ENCODE results near the gene SNTB2. TPM values are rescaled to one million over a fixed set of nuclear protein-coding genes. Genes with fewer than 3 reads are reported as not detected.

SNTB2 gene
- total RNA-seq, 2 experiments from 2014 or later: 23.3 to 25.9 TPM

- Mint-ChIP-seq H3K36me3 (ENCODE audit: low read depth) (peaks cover 9% of the 10 kb centered on the region), H3K9me3 (no peaks in the 10 kb centered on the region), H3K4me1 (no peaks in the 10 kb centered on the region), H3K27me3 (no peaks in the 10 kb centered on the region), H3K4me3 (no peak overlapping the region), H3K27ac (no peak overlapping the region)
- ChIA-PET POLR2A (interaction anchor here (0.6 kb wide), 1 partner anchor 595 kb away, joined by 3 read pairs; no protein-coding TSS in a partner anchor), CTCF (interaction anchor here (0.9 kb wide), 1 partner anchor 152 kb away, joined by 3 read pairs; no protein-coding TSS in a partner anchor)
- no peak for DNase-seq
These were observed 115.3 kb downstream of the SNTB2 start for GRCh38 chr16:69302301-69302700.

GRCh38 chr16:69306031-69306430 lies 119.1 kb downstream of the SNTB2 start:
- ChIA-PET CTCF (no interaction called here), POLR2A (interaction anchor here (0.7 kb wide), 1 partner anchor 174 kb away, joined by 3 read pairs; the partner anchor contains the start of genes CHTF8 and UTP4)
- peaks cover 15% of the 10 kb centered on the region for H3K36me3 Mint-ChIP-seq (ENCODE audit: low read depth)
- no peak for DNase-seq
- no peak overlapping the region for H3K27ac Mint-ChIP-seq
- H3K4me1 Mint-ChIP-seq: peaks cover 10% of the 10 kb centered on the region
- no peaks in the 10 kb centered on the region for H3K9me3 Mint-ChIP-seq
- no peak overlapping the region for H3K4me3 Mint-ChIP-seq
- H3K27me3 Mint-ChIP-seq: no peaks in the 10 kb centered on the region

- ChIA-PET CTCF (interaction anchor here (0.6 kb wide), 1 partner anchor 369 kb away, joined by 3 read pairs; no protein-coding TSS in a partner anchor), POLR2A (no interaction called here)
- no peak overlapping the region for H3K27ac Mint-ChIP-seq
- H3K4me1 Mint-ChIP-seq: peaks cover 12% of the 10 kb centered on the region
- no peak for DNase-seq
- no peak overlapping the region for H3K4me3 Mint-ChIP-seq
- peaks cover 15% of the 10 kb centered on the region for H3K36me3 Mint-ChIP-seq (ENCODE audit: low read depth)
- H3K9me3 Mint-ChIP-seq: no peaks in the 10 kb centered on the region
- no peaks in the 10 kb centered on the region for H3K27me3 Mint-ChIP-seq
These were observed 120.1 kb downstream of the SNTB2 start for GRCh38 chr16:69307091-69307490.

GRCh38 chr16:69307856-69308255 lies 120.9 kb downstream of the SNTB2 start:
- DNase-seq: no peak
- H3K36me3 Mint-ChIP-seq (ENCODE audit: low read depth): peaks cover 17% of the 10 kb centered on the region
- H3K27me3 Mint-ChIP-seq: no peaks in the 10 kb centered on the region
- H3K9me3 Mint-ChIP-seq: no peaks in the 10 kb centered on the region
- H3K4me3 Mint-ChIP-seq: no peak overlapping the region
- H3K4me1 Mint-ChIP-seq: peaks cover 15% of the 10 kb centered on the region
- ChIA-PET CTCF (no interaction called here), POLR2A (no interaction called here)
- no peak overlapping the region for H3K27ac Mint-ChIP-seq

- no peaks in the 10 kb centered on the region for H3K27me3 Mint-ChIP-seq
- H3K9me3 Mint-ChIP-seq: no peaks in the 10 kb centered on the region
- ChIA-PET CTCF (no interaction called here), POLR2A (interaction anchor here (0.9 to 1.2 kb wide), 2 partner anchors 17 to 30 kb away, joined by 3 read pairs; partner anchors contain the start of gene COG8)
- H3K27ac Mint-ChIP-seq: no peak overlapping the region
- peaks cover 27% of the 10 kb centered on the region for H3K36me3 Mint-ChIP-seq (ENCODE audit: low read depth)
- no peak overlapping the region for H3K4me3 Mint-ChIP-seq
- peak; percentile 14 for DNase-seq
- H3K4me1 Mint-ChIP-seq: peaks cover 24% of the 10 kb centered on the region
These were observed 122.4 kb downstream of the SNTB2 start for GRCh38 chr16:69309316-69309715.

- H3K27ac Mint-ChIP-seq: peak within 1 kb of the TSS; percentile 90
- H3K4me1 Mint-ChIP-seq: peaks cover 24% of the 10 kb centered on the region
- H3K36me3 Mint-ChIP-seq (ENCODE audit: low read depth): peaks cover 30% of the 10 kb centered on the region
- DNase-seq: peak; percentile 97
- no peaks in the 10 kb centered on the region for H3K27me3 Mint-ChIP-seq
- peak within 1 kb of the TSS; percentile 94 for H3K4me3 Mint-ChIP-seq
- no peaks in the 10 kb centered on the region for H3K9me3 Mint-ChIP-seq
- POLR2A ChIA-PET: interaction anchor here (0.6 to 3.5 kb wide), 12 partner anchors 10 to 827 kb away, joined by 3 to 16 read pairs (median 4); partner anchors contain the start of genes CHTF8, COG8, NIP7 and PDF
- CTCF ChIA-PET: interaction anchor here (0.6 to 1.2 kb wide), 5 partner anchors 18 to 143 kb away, joined by 3 read pairs; partner anchors contain the start of genes COG8 and PDF
These were observed 123.9 kb downstream of the SNTB2 start, which contains the start of gene VPS4A for GRCh38 chr16:69310653-69311532. TSS of gene VPS4A (plus strand) at chr16:69311350. CDS start at chr16:69311512, 162 bp downstream.

GRCh38 chr16:69311533-69312387 lies 124.8 kb downstream of the SNTB2 start:
- peak overlapping the region; percentile 94 for H3K4me3 Mint-ChIP-seq
- no peaks in the 10 kb centered on the region for H3K27me3 Mint-ChIP-seq
- DNase-seq: peak; percentile 58
- peaks cover 24% of the 10 kb centered on the region for H3K4me1 Mint-ChIP-seq
- no peaks in the 10 kb centered on the region for H3K9me3 Mint-ChIP-seq
- peaks cover 37% of the 10 kb centered on the region for H3K36me3 Mint-ChIP-seq (ENCODE audit: low read depth)
- CTCF ChIA-PET: interaction anchor here (1.0 to 2.1 kb wide), 8 partner anchors 15 to 153 kb away, joined by 3 to 9 read pairs (median 4); partner anchors contain the start of genes COG8 and PDF
- POLR2A ChIA-PET: interaction anchor here (1.3 to 4.6 kb wide), 7 partner anchors 10 to 179 kb away, joined by 4 to 49 read pairs (median 7); partner anchors contain the start of genes CHTF8, COG8, NIP7 and PDF
- peak overlapping the region; percentile 90 for H3K27ac Mint-ChIP-seq

GRCh38 chr16:69313469-69313868 lies 126.5 kb downstream of the SNTB2 start:
- H3K4me3 Mint-ChIP-seq: peak overlapping the region; percentile 47
- no peak for DNase-seq
- H3K36me3 Mint-ChIP-seq (ENCODE audit: low read depth): peaks cover 48% of the 10 kb centered on the region
- CTCF ChIA-PET: interaction anchor here (2.1 kb wide), 1 partner anchor 15 kb away, joined by 6 read pairs; no protein-coding TSS in a partner anchor
- no peak overlapping the region for H3K27ac Mint-ChIP-seq
- no peaks in the 10 kb centered on the region for H3K9me3 Mint-ChIP-seq
- no peaks in the 10 kb centered on the region for H3K27me3 Mint-ChIP-seq
- POLR2A ChIA-PET: interaction anchor here (3.5 to 4.6 kb wide), 2 partner anchors 15 to 126 kb away, joined by 16 to 49 read pairs; partner anchors contain the start of genes PDF and SNTB2
- peaks cover 22% of the 10 kb centered on the region for H3K4me1 Mint-ChIP-seq

GRCh38 chr16:69314534-69314933 lies 127.6 kb downstream of the SNTB2 start:
- DNase-seq: no peak
- POLR2A ChIA-PET: interaction anchor here (1.0 to 4.6 kb wide), 2 partner anchors 9 to 14 kb away, joined by 4 to 49 read pairs; partner anchors contain the start of gene PDF
- Mint-ChIP-seq H3K27me3 (no peaks in the 10 kb centered on the region), H3K9me3 (no peaks in the 10 kb centered on the region), H3K4me1 (peaks cover 22% of the 10 kb centered on the region), H3K4me3 (no peak overlapping the region), H3K27ac (no peak overlapping the region), H3K36me3 (ENCODE audit: low read depth) (peaks cover 52% of the 10 kb centered on the region)
- CTCF ChIA-PET: no interaction called here

GRCh38 chr16:69315486-69316311 lies 128.7 kb downstream of the SNTB2 start:
- no peak overlapping the region for H3K4me3 Mint-ChIP-seq
- H3K36me3 Mint-ChIP-seq (ENCODE audit: low read depth): peaks cover 52% of the 10 kb centered on the region
- CTCF ChIA-PET: interaction anchor here (0.6 kb wide), 1 partner anchor 1188 kb away, joined by 4 read pairs; no protein-coding TSS in a partner anchor
- POLR2A ChIA-PET: interaction anchor here (1.0 to 4.6 kb wide), 2 partner anchors 8 to 13 kb away, joined by 4 to 49 read pairs; partner anchors contain the start of gene PDF
- H3K27me3 Mint-ChIP-seq: no peaks in the 10 kb centered on the region
- H3K9me3 Mint-ChIP-seq: no peaks in the 10 kb centered on the region
- no peak overlapping the region for H3K27ac Mint-ChIP-seq
- no peak for DNase-seq
- H3K4me1 Mint-ChIP-seq: peaks cover 17% of the 10 kb centered on the region

GRCh38 chr16:69316595-69317034 lies 129.7 kb downstream of the SNTB2 start:
- Mint-ChIP-seq H3K27me3 (no peaks in the 10 kb centered on the region), H3K9me3 (no peaks in the 10 kb centered on the region), H3K4me1 (peaks cover 15% of the 10 kb centered on the region), H3K36me3 (ENCODE audit: low read depth) (peaks cover 60% of the 10 kb centered on the region), H3K4me3 (no peak overlapping the region), H3K27ac (no peak overlapping the region)
- DNase-seq: no peak
- ChIA-PET CTCF (no interaction called here), POLR2A (interaction anchor here (3.3 kb wide), 1 partner anchor 13 kb away, joined by 16 read pairs; the partner anchor contains the start of gene PDF)

Data from activated CD4-positive, alpha-beta memory T cell treated with anti-CD3 and anti-CD28 coated beads, Interleukin-2, amount 10 ng/mL, durations not matched to agents 7 days and 5 days (primary cell).